Measurements from ENCODE around the gene WDR77. TPM values are rescaled to one million over a fixed set of nuclear protein-coding genes. Genes with fewer than 3 reads are reported as not detected.

WDR77 gene
- total and polyA plus RNA-seq, 2 of the 13 experiments (the other 11 are each of a cell fraction or from before 2014, with no cell fraction given): 90.6 to 108 TPM

DNA sequence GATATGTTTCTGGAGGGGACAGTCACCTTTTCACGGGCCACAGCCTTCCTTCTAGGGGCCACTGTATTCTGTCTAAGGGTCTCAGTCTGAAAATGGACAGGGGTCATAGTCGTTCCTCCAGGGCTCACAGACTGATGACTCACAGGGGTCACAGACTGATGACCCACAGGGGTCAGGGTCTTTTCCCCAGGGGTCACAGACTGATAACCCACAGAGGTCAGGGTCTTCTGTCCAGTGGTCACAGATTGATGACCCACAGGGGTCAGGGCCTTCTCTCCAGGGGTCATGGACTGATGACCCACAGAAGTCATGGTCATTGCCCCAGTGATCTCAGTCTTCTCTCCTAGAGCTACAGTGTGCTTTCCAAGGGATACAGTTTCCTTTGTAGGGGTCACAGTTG is 34.3 kb downstream of the WDR77 start:
- POLR2A ChIA-PET: no interaction called here
- WGBS (ENCODE audit: low lambda C conversion rate): 48% methylated on average over 2 of the region's 2 CpGs
- Histone ChIP-seq H3K4me3 (replicated peaks in 1 of 3; ENCODE audit: insufficient read depth in 1 of 3, low read depth in 2 of 3, low read length in 3 of 3) (no peak overlapping the region), H3K79me2 (ENCODE audit: insufficient read depth, low read length) (no peaks in the 10 kb centered on the region), H2AFZ (ENCODE audit: low read length) (no peak overlapping the region), H3K27ac (ENCODE audit: extremely low read length, insufficient read depth, low read length) (no peak overlapping the region), H3K9ac (ENCODE audit: insufficient read depth, low read depth, low read length) (no peak overlapping the region), H3K4me2 (ENCODE audit: low read depth, low read length) (no peak overlapping the region), H3K36me3 (replicated peaks in 1 of 2; ENCODE audit: control insufficient read depth in 1 of 2, insufficient read depth in 2 of 2, low read length in 2 of 2) (peaks cover 0 to 2% of the 10 kb centered on the region in 2 experiments; a peak in 1 of 5 replicates), H3K27me3 (ENCODE audit: control insufficient read depth in 1 of 2, insufficient read depth in 2 of 2, low read length in 2 of 2) (no peaks in the 10 kb centered on the region), H3K9me3 (ENCODE audit: low read length) (no peaks in the 10 kb centered on the region), H3K4me1 (ENCODE audit: insufficient read depth, low read length) (peaks cover 29% of the 10 kb centered on the region), H4K20me1 (ENCODE audit: insufficient read depth, low read length) (no peaks in the 10 kb centered on the region)
- DNase-seq (ENCODE audit: low spot score) (no peak), ATAC-seq (no peak), FAIRE-seq (no peak)
- in situ Hi-C loops (cut with HindIII; ENCODE audit: extremely low pct_ligation_motif_present, low pct_unique_long_range_greater_than_20kb) (no loop called here), intact Hi-C loops (cut with micrococcal nuclease; ENCODE audit: unreplicated experiment) (no loop called here)
- TF ChIP-seq ZNF468 (CRISPR knock-in tag; IDR thresholded peaks at IDR 0.05): no peak
- TF ChIP-seq ELF1 (CRISPR knock-in tag; IDR thresholded peaks at IDR 0.05): no peak
- TF ChIP-seq HNF4G (IDR thresholded peaks at IDR 0.05; ENCODE audit: borderline replicate concordance, low read depth, low read length): 0 out of 2 replicates have a peak, but pooled peaks have one; percentile 16
- no peak for TF ChIP-seq HNF4G (CRISPR knock-in tag; IDR thresholded peaks at IDR 0.05; ENCODE audit: borderline replicate concordance, low read depth)
- TF ChIP-seq NFE2L2 (IDR thresholded peaks at IDR 0.05; ENCODE audit: low read length): no peak
- TF ChIP-seq FOSL2 (CRISPR knock-in tag; IDR thresholded peaks at IDR 0.05): 0 out of 2 replicates have a peak, but pooled peaks have one; percentile 38
- no peak for TF ChIP-seq ZNF430 (CRISPR knock-in tag; IDR thresholded peaks at IDR 0.05)
- TF ChIP-seq CCAR2 (optimal IDR thresholded peaks at IDR 0.05; ENCODE audit: low read depth, low read length): no peak
- no peak for TF ChIP-seq KDM1A (CRISPR knock-in tag; IDR thresholded peaks at IDR 0.05)
- no peak for TF ChIP-seq ZNF883 (CRISPR knock-in tag; IDR thresholded peaks at IDR 0.05; ENCODE audit: not compliant biosample characterization)
- 0 out of 2 replicates have a peak, but pooled peaks have one; percentile 13 for TF ChIP-seq FOSL1 (CRISPR knock-in tag; IDR thresholded peaks at IDR 0.05; ENCODE audit: borderline replicate concordance)
- 0 out of 2 replicates have a peak, but pooled peaks have one; percentile 22 for TF ChIP-seq RXRB (CRISPR knock-in tag; IDR thresholded peaks at IDR 0.05; ENCODE audit: borderline replicate concordance)
- TF ChIP-seq ZNF878 (CRISPR knock-in tag; IDR thresholded peaks at IDR 0.05): no peak
- TF ChIP-seq NR2F2 (IDR thresholded peaks at IDR 0.05; ENCODE audit: borderline replicate concordance, low read depth): peak; percentile 92
- peak; percentile 30; the same call in 1 of the 2 replicates for TF ChIP-seq SALL1 (CRISPR knock-in tag; IDR thresholded peaks at IDR 0.05)
- TF ChIP-seq ZFP62 (CRISPR knock-in tag; IDR thresholded peaks at IDR 0.05): no peak
- TF ChIP-seq CREB1 (IDR thresholded peaks at IDR 0.05): 0 out of 2 replicates have a peak, but pooled peaks have one; percentile 14
- TF ChIP-seq CREB1 (CRISPR knock-in tag; IDR thresholded peaks at IDR 0.05): no peak
- TF ChIP-seq ZNF747 (CRISPR knock-in tag; IDR thresholded peaks at IDR 0.05; ENCODE audit: borderline replicate concordance): no peak
- TF ChIP-seq XRCC5 (optimal IDR thresholded peaks at IDR 0.05; ENCODE audit: low read length): no peak
- peak; percentile 60 to 90; a peak in 3 of 4 replicates for TF ChIP-seq NR2F1 (CRISPR knock-in tag; IDR thresholded peaks at IDR 0.05)
- TF ChIP-seq RARA (CRISPR knock-in tag; IDR thresholded peaks at IDR 0.05): peak; percentile 86
- TF ChIP-seq NR2C2 (CRISPR knock-in tag; IDR thresholded peaks at IDR 0.05; ENCODE audit: borderline replicate concordance): peak; percentile 75
- peak; percentile 86 for TF ChIP-seq NR2F6 (IDR thresholded peaks at IDR 0.05)
- peak; percentile 39; the same call in 1 of the 2 replicates for TF ChIP-seq NR2F6 (CRISPR knock-in tag; IDR thresholded peaks at IDR 0.05)
- peak; percentile 50 for TF ChIP-seq HNF4A (CRISPR knock-in tag; IDR thresholded peaks at IDR 0.05)
- peak; percentile 68 for TF ChIP-seq SKI (IDR thresholded peaks at IDR 0.05; ENCODE audit: partially characterized antibody)
- CTCF ChIA-PET (ENCODE audit: low intra/inter-chr PET ratio, low total read pairs): no interaction called here
- no TSS peak for BruUV-seq (replicated peaks)

Measured in HepG2 (cell line).